MM.1S (cell line): ENCODE measurements around the gene FAM200C.

Source experiments
- EZH2 ChIP-seq: fragments of 300-600 bp; sonication (generic); optimal IDR thresholded peaks from 2 replicates; pipeline ENCODE3; 2017; ENCODE audit warnings: low read depth, mild to moderate bottlenecking, antibody characterized with exemption, low read length, mixed read lengths
- TF ChIP-seq, protein P1 (sequence below): fragments of 300-600 bp; sonication (generic); IDR thresholded peaks from 2 replicates; pipeline ENCODE4 v1.5.1; 2016; ENCODE audit warnings: antibody characterized with exemption, low read length, mixed read lengths

DNA sequence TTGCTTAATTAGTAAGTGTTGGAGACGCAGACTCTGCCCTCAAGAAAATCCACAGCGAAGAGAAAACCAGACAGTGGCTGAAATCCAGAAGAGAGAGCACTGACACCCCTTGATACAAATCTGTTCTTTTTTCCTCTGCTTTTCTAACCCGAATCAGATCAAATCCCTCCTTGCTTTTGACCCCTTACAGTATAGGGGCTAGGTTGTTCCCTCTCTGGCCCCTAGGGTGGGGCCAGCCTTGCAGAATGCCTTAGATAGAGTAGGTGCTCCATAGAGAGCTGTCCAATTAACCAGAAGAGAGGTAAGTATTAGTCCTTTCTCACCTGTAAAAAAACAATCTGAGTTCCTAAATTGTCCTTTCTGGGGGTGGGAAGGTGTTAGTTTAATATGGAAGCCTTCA, 39.5 kb downstream of the FAM200C start:
- TF ChIP-seq, protein P1, sequence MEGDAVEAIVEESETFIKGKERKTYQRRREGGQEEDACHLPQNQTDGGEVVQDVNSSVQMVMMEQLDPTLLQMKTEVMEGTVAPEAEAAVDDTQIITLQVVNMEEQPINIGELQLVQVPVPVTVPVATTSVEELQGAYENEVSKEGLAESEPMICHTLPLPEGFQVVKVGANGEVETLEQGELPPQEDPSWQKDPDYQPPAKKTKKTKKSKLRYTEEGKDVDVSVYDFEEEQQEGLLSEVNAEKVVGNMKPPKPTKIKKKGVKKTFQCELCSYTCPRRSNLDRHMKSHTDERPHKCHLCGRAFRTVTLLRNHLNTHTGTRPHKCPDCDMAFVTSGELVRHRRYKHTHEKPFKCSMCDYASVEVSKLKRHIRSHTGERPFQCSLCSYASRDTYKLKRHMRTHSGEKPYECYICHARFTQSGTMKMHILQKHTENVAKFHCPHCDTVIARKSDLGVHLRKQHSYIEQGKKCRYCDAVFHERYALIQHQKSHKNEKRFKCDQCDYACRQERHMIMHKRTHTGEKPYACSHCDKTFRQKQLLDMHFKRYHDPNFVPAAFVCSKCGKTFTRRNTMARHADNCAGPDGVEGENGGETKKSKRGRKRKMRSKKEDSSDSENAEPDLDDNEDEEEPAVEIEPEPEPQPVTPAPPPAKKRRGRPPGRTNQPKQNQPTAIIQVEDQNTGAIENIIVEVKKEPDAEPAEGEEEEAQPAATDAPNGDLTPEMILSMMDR: no peak
- no peak for TF ChIP-seq EZH2
